OCI-LY3 (cell line): ENCODE data around the gene KRT3.

Source experiments
- H2AFZ ChIP-seq: fragments of 200-600, 300-600 bp; shearing (Covaris generic); 2 replicates; pipeline ENCODE4 v1.6.0; 2014; ENCODE audit warnings: antibody characterized with exemption, low read depth, low read length
- H3K27ac ChIP-seq: fragments of 200-600, 300-600 bp; sonication (generic); 2 replicates; pipeline ENCODE4 v1.5.1; 2014; ENCODE audit warnings: mild to moderate bottlenecking, low read length, moderate library complexity, mixed read lengths
- H3K27me3 ChIP-seq: fragments of 200-600, 300-600 bp; sonication (generic); 2 replicates; pipeline ENCODE4 v1.6.1; 2014; ENCODE audit warnings: low read depth, low read length, mixed read lengths
- H3K36me3 ChIP-seq: fragments of 200-600, 300-600 bp; sonication (generic); replicated peaks from 2 replicates; pipeline ENCODE3; 2014; ENCODE audit warnings: low read depth, low read length, mixed read lengths
- H3K4me1 ChIP-seq: fragments of 300-600, 200-600 bp; sonication (generic); 2 replicates; pipeline ENCODE4 v1.6.1; 2014; ENCODE audit warnings: low read length, mixed read lengths
- H3K4me2 ChIP-seq: fragments of 200-600, 300-600 bp; sonication (generic); 2 replicates; pipeline ENCODE4 v1.6.1; 2014; ENCODE audit warnings: low read length, mixed read lengths
- H3K4me3 ChIP-seq: fragments of 300-600, 200-600 bp; sonication (generic); 2 replicates; pipeline ENCODE4 v1.5.1; 2014; ENCODE audit warnings: antibody characterized with exemption, mild to moderate bottlenecking, low read length, moderate library complexity
- H3K79me2 ChIP-seq: fragments of 300-600, 200-600 bp; shearing (Covaris generic); 2 replicates; pipeline ENCODE4 v1.6.1; 2014; ENCODE audit warnings: mild to moderate bottlenecking, low read length, mixed read lengths
- H3K9ac ChIP-seq: fragments of 300-600, 200-600 bp; shearing (Covaris generic); 2 replicates; pipeline ENCODE4 v1.6.0; 2014; ENCODE audit warnings: mild to moderate bottlenecking, low read length, moderate library complexity
- H3K9me3 ChIP-seq: fragments of 200-600, 300-600 bp; shearing (Covaris generic); 2 replicates; pipeline ENCODE4 v1.6.1; 2014; ENCODE audit warnings: low read length, mixed read lengths; ENCODE audit not compliant: insufficient read depth
- H4K20me1 ChIP-seq: fragments of 200-600, 300-600 bp; sonication (generic); 2 replicates; pipeline ENCODE4 v1.6.1; 2016; ENCODE audit warnings: low read length, mixed read lengths; ENCODE audit not compliant: insufficient read depth
- CTCF ChIP-seq: fragments of 200-600, 300-600 bp; sonication (generic); IDR thresholded peaks from 2 replicates; pipeline ENCODE4 v1.5.1; 2014; ENCODE audit warnings: antibody characterized with exemption, low read length, low read depth
- EZH2phosphoT487 ChIP-seq: fragments of 200-600 bp; shearing (Covaris generic); IDR thresholded peaks from 2 replicates; pipeline ENCODE4 v1.6.1; 2018; ENCODE audit warnings: antibody characterized with exemption, mixed run types, low read depth

KRT3 gene

GRCh38 chr12:52832985-52833905, 37.3 kb upstream of the KRT3 start:
- peaks cover 42% of the 10 kb centered on the region for H3K27me3 ChIP-seq

DNA sequence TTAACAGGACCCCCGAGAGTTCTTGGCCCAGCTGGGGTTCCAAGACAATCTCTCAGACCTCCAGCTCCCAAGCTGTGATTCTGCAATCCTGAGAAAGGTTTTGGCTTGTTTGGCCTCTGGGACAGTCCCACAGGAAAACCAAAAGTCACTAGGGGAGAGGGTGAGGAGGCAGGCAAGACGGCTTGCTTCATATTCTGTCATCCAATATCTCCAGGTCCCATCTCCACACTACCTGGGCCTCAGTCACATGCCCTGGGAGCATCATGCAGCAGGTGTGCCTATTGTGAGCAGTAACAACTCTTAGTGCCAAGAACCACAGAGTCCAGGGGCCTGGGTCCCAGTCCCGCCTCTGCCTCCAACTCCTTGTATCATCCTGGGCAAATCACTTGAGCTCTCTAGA, 36.5 kb upstream of the KRT3 start:
- Histone ChIP-seq H2AFZ (no peak overlapping the region), H3K4me2 (no peak overlapping the region), H3K79me2 (no peaks in the 10 kb centered on the region), H3K9ac (no peak overlapping the region), H3K4me1 (no peaks in the 10 kb centered on the region), H4K20me1 (no peaks in the 10 kb centered on the region), H3K4me3 (no peak overlapping the region), H3K27me3 (peaks cover 37% of the 10 kb centered on the region), H3K36me3 (no peaks in the 10 kb centered on the region), H3K27ac (no peak overlapping the region), H3K9me3 (no peaks in the 10 kb centered on the region)
- no peak for TF ChIP-seq EZH2phosphoT487
- TF ChIP-seq CTCF = no peak

More at GRCh38 chr12:52832985-52833905, 37.3 kb upstream of the KRT3 start:
- Histone ChIP-seq H3K4me2 (no peak overlapping the region), H4K20me1 (no peaks in the 10 kb centered on the region), H3K9ac (no peak overlapping the region), H3K4me1 (peaks cover under 1% of the 10 kb centered on the region), H3K4me3 (no peak overlapping the region), H3K79me2 (no peaks in the 10 kb centered on the region), H3K9me3 (no peaks in the 10 kb centered on the region), H3K27ac (no peak overlapping the region), H3K36me3 (no peaks in the 10 kb centered on the region), H2AFZ (no peak overlapping the region)
- TF ChIP-seq EZH2phosphoT487 (no peak), CTCF (no peak)

DNA sequence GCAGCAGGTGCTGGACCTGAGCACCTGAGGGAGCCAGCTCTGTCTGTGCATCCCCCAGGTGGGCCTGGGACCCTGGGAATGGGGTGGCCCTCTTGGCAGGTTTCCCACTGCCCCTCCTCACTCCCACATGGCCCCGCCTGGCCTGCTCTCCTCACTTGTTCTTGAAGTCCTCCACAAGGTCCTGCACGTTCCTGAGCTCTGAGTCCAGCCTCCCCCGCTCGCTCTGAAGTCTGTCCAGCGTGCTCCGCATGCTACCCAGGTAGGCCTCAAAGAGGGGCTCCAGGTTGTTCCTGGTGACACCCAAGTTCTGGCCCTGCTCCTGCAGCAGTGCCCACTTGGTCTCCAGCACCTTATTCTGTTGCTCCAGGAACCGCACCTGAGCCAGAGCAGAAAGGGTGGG, 35.3 kb upstream of the KRT3 start:
- Histone ChIP-seq H3K4me3 (no peak overlapping the region), H3K4me1 (no peaks in the 10 kb centered on the region), H3K27ac (no peak overlapping the region)

More for the DNA sequence above, 35.3 kb upstream of the KRT3 start:
- TF ChIP-seq EZH2phosphoT487 (no peak), CTCF (no peak)
- Histone ChIP-seq H3K4me2 (no peak overlapping the region), H3K9ac (no peak overlapping the region), H3K36me3 (no peaks in the 10 kb centered on the region), H4K20me1 (no peaks in the 10 kb centered on the region), H3K9me3 (no peaks in the 10 kb centered on the region), H3K79me2 (no peaks in the 10 kb centered on the region), H2AFZ (no peak overlapping the region), H3K27me3 (peaks cover 27% of the 10 kb centered on the region)
